SH-SY5Y (cell line): ENCODE measurements around the gene ZP2.

Experiments used
- GATA2 ChIP-seq: IDR thresholded peaks from 2 replicates; pipeline ENCODE4 v1.6.1; 2011; ENCODE audit warnings: mild to moderate bottlenecking, low read depth, low read length
- GATA3 ChIP-seq: IDR thresholded peaks from 2 replicates; pipeline ENCODE4 v1.6.1; 2011; ENCODE audit warnings: low read depth, mild to moderate bottlenecking, low read length, moderate library complexity

- TF ChIP-seq GATA2 (no peak), GATA3 (no peak)
Measured at GRCh38 chr16:21186326-21186691, 25.1 kb downstream of the ZP2 start.
